22Rv1 (cell line): Measurements from ENCODE around the gene SELENOW.

ENCODE experiments used
- CTCF ChIP-seq: fragments of 450-650 bp; IDR thresholded peaks from 2 replicates; pipeline ENCODE4 v1.5.1; 2017; ENCODE audit warnings: mild to moderate bottlenecking
- ZFX ChIP-seq: fragments of 450-650 bp; IDR thresholded peaks from 2 replicates; pipeline ENCODE4 v1.6.1; 2017; ENCODE audit warnings: antibody characterized with exemption, borderline replicate concordance

DNA sequence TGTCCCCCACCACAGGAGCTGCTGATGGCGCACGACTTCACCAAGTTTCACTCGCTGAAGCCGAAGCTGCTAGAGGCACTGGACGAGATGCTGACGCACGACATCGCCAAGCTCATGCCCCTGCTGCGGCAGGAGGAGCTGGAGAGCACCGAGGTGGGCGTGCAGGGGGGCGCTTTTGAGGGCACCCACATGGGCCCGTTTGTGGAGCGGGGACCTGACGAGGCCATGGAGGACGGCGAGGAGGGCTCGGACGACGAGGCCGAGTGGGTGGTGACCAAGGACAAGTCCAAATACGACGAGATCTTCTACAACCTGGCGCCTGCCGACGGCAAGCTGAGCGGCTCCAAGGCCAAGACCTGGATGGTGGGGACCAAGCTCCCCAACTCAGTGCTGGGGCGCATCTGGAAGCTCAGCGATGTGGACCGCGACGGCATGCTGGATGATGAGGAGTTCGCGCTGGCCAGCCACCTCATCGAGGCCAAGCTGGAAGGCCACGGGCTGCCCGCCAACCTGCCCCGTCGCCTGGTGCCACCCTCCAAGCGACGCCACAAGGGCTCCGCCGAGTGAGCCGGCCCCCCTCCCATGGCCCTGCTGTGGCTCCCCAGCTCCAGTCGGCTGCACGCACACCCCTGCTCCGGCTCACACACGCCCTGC is 37.5 kb upstream of the SELENOW start:
- TF ChIP-seq CTCF (no peak), ZFX (no peak)
